ENCODE data around the gene GINS2.

The GINS2 gene

DNA sequence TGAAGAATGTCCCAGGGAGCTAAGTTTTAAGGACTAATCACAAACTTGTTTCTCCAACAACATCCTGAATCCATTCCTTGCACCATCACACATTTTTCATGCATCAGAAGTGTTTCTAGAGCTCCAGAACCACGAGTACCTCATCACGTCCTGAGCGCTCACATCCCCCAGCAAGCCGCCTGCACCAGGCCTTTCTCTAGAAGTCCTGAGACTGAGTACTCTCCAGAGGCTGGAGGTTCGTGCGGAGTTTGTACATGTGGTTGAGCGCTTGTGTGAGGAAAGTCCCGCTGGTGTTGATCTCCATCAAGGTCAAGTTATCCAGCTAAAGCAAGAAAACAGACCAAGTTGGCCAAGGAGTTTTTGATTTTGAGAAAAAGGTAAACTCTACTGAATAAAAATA is 10.7 kb downstream of the GINS2 start:
- TF ChIP-seq, protein P1, sequence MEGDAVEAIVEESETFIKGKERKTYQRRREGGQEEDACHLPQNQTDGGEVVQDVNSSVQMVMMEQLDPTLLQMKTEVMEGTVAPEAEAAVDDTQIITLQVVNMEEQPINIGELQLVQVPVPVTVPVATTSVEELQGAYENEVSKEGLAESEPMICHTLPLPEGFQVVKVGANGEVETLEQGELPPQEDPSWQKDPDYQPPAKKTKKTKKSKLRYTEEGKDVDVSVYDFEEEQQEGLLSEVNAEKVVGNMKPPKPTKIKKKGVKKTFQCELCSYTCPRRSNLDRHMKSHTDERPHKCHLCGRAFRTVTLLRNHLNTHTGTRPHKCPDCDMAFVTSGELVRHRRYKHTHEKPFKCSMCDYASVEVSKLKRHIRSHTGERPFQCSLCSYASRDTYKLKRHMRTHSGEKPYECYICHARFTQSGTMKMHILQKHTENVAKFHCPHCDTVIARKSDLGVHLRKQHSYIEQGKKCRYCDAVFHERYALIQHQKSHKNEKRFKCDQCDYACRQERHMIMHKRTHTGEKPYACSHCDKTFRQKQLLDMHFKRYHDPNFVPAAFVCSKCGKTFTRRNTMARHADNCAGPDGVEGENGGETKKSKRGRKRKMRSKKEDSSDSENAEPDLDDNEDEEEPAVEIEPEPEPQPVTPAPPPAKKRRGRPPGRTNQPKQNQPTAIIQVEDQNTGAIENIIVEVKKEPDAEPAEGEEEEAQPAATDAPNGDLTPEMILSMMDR (IDR thresholded peaks at IDR 0.05): no peak
- no peak for DNase-seq (ENCODE audit: low spot score)
- Histone ChIP-seq H3K4me3 (no peak overlapping the region), H3K27ac (no peak overlapping the region)

DNA sequence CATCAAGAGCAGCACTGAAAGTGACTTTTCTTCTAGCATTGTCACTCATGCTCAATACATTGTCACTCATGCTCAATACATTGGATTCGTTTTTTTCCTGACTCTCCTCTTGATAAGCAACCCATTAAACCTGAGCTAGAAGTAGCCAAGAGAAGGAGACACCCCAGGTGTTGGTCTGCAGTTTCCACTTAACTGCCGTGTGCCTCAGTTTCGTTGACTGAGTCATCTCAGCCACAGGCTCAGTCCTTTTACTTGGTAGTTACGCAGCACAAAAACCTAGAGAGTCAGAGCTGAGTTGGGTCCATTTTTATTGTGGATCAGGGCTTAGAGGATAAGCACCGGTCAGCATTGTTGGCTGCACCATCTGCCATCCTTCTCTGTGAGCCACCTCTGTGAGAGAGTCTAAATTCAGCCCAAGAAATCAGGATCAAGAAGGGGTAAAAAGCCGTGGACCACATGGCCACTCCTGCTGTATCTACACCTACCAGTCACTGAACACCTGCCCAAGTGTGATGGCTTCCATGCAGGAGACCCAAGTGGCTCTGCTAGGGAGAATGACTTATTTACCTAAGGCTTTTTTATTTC is 11.3 kb downstream of the GINS2 start:
- TF ChIP-seq, protein P1 (IDR thresholded peaks at IDR 0.05): no peak
- H3K4me3 ChIP-seq: no peak overlapping the region
- DNase-seq (ENCODE audit: low spot score): no peak
- no peak overlapping the region for H3K27ac ChIP-seq

DNA sequence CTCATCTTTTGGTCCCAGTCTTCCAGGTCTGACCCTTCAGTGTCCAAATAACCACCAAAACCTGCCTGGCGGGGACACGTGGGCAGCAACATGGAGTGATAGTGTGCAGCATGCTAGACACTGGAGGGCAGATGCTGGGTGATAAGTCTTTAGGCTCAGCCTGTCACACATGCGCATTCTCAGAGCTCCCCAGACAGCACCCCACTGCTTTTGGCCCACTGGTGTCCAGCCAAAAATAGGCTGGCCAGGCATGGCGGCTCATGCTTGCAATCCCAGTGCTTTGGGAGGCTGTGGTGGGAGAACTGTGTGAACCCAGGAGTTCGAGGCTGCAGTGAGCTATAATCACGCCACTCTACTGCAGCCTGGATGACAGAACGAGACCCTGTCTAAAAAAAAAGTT is 12.3 kb downstream of the GINS2 start:
- no peak overlapping the region for H3K27ac ChIP-seq

DNA sequence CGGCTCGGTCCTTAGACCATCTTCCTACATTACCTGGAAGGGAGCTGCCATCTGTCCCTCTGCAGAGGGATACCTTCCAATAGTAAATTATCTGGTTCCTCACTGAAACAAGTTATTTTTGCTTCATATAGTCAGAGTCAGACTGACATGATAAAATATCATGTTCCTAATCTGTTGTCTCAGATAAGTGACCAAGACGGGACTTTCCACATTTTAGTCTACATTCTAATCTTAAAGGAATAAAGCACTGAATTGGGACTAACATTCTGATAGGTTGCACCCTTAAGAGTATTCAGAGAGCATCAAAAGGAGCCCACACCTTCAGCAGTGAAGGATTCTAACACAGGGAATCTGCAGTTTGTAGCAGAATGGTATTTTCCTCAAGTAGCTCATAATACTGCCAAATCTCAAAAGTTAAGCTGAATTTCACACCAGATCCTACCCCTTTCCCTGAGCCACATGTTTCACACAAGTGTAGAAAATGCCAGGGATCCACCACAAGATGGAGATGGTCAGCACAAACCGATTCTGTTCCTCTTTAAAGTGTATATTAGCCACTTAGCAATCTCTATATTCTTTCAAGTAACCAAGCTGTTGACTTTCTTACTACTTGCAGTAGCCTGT is 13.4 kb downstream of the GINS2 start:
- TF ChIP-seq, protein P1 (IDR thresholded peaks at IDR 0.05): no peak
- DNase-seq (ENCODE audit: low spot score): no peak
- no peak overlapping the region for H3K27ac ChIP-seq
- H3K4me3 ChIP-seq: no peak overlapping the region

More for the DNA sequence above, 12.3 kb downstream of the GINS2 start:
- TF ChIP-seq, protein P1 (IDR thresholded peaks at IDR 0.05): no peak
- no peak overlapping the region for H3K4me3 ChIP-seq
- no peak for DNase-seq (ENCODE audit: low spot score)

DNA sequence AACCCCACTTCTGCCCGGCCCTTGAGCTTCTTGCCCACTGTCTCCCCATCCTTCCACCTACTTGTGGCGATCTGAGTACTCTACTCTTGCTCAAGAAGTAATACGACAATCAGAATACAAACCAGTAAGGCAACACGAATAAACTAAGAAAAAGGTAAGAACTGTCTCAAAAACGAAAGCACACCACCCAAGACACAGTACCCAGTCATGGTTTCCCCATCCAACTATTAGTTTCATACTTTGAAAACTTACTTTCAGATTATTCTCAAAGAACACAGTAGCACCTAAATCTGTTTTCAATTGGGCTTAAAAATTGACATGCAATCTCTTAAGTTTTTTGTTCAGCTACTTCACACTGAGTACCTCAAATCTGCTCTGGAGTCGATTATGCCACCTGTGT is 13.9 kb downstream of the GINS2 start:
- Histone ChIP-seq H3K4me3 (no peak overlapping the region), H3K27ac (peak overlapping the region in 1 of 2 donors; percentile 50)
- no peak for DNase-seq (ENCODE audit: low spot score)
- TF ChIP-seq, protein P1 (IDR thresholded peaks at IDR 0.05): no peak

DNA sequence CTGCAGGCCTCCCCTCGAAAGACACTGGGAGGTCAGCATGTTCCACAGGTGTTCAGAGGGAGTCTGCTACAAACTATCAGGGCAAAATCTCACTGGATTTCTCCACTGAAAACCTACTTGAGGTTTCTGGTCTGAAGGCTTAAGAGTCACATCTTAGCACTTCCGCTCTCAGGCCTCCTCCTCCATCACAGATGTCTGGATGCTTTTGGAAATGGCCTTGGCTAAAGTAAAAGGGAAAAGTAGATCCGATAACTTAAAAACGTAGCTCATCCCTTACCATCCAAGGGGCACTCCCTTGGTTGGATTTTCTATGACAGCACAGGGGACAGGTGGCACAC is 14.4 kb downstream of the GINS2 start:
- Histone ChIP-seq H3K4me3 (no peak overlapping the region), H3K27ac (peak overlapping the region in 1 of 2 donors; percentile 50)
- DNase-seq (ENCODE audit: low spot score): no peak
- TF ChIP-seq, protein P1 (IDR thresholded peaks at IDR 0.05): no peak
